ENCODE measurements around the gene POLR3F. TPM values are rescaled to one million over a fixed set of nuclear protein-coding genes. Genes with fewer than 3 reads are reported as not detected.
"Not testable (repeated sequence)": the region's sequence is repeated elsewhere in the genome, so short reads cannot be mapped to it uniquely, and the experiment has no call there.

The POLR3F gene
- total and polyA plus RNA-seq, 4 donors, result 6.5 to 13.3 (median 7.5) TPM

DNA sequence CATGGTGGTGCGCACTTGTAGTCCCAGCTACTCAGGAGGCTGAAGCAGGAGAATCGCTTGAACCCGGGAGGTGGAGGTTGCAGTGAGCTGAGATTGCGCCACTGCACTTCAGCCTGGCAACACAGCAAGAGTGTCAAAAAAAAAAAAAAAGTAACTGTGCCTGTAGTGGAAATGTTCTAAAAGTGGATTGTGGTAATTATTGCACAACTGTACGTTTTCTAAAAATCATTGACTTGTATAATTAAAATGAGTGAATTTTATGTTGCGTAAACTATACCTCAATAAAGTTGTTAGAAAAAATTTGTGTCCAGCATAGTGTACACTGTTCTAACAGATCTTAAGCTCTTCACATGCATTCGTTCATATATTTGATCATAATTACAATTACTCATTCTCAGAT, 46.0 kb downstream of the POLR3F start:
- TF ChIP-seq, protein P1, sequence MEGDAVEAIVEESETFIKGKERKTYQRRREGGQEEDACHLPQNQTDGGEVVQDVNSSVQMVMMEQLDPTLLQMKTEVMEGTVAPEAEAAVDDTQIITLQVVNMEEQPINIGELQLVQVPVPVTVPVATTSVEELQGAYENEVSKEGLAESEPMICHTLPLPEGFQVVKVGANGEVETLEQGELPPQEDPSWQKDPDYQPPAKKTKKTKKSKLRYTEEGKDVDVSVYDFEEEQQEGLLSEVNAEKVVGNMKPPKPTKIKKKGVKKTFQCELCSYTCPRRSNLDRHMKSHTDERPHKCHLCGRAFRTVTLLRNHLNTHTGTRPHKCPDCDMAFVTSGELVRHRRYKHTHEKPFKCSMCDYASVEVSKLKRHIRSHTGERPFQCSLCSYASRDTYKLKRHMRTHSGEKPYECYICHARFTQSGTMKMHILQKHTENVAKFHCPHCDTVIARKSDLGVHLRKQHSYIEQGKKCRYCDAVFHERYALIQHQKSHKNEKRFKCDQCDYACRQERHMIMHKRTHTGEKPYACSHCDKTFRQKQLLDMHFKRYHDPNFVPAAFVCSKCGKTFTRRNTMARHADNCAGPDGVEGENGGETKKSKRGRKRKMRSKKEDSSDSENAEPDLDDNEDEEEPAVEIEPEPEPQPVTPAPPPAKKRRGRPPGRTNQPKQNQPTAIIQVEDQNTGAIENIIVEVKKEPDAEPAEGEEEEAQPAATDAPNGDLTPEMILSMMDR (IDR thresholded peaks at IDR 0.05; ENCODE audit: control extremely low read depth, extremely low read depth), result no peak
- H3K9me3 ChIP-seq (ENCODE audit: control insufficient read depth in 4 of 4, insufficient read depth in 3 of 4, low read length in 3 of 4), result no peaks in the 10 kb centered on the region
- H3K27me3 ChIP-seq (ENCODE audit: control insufficient read depth in 3 of 3, insufficient read depth in 3 of 3, low read length in 2 of 3), result no peaks in the 10 kb centered on the region
- ATAC-seq (ENCODE audit: insufficient read depth, low FRiP score) (no peak), DNase-seq (no peak)
- 54 to 66% methylated on average over 7 of the region's 7 CpGs for WGBS, 2 donors
- H3K27ac ChIP-seq (ENCODE audit: low read depth in 1 of 2, low read length in 1 of 2), result no peak overlapping the region
- peaks cover 0 to 5% (median 3%) of the 10 kb centered on the region in 5 donors for H3K4me1 ChIP-seq (ENCODE audit: control insufficient read depth in 5 of 5, insufficient read depth in 5 of 5, low read length in 5 of 5)
- H3K9ac ChIP-seq (ENCODE audit: insufficient read depth in 1 of 2, low read length in 2 of 2), result no peak overlapping the region
- H3K4me3 ChIP-seq, result no peak overlapping the region
- peaks cover 2 to 15% (median 8%) of the 10 kb centered on the region in 4 donors for H3K36me3 ChIP-seq (ENCODE audit: control insufficient read depth in 4 of 4, insufficient read depth in 4 of 4, low read length in 4 of 4)

DNA sequence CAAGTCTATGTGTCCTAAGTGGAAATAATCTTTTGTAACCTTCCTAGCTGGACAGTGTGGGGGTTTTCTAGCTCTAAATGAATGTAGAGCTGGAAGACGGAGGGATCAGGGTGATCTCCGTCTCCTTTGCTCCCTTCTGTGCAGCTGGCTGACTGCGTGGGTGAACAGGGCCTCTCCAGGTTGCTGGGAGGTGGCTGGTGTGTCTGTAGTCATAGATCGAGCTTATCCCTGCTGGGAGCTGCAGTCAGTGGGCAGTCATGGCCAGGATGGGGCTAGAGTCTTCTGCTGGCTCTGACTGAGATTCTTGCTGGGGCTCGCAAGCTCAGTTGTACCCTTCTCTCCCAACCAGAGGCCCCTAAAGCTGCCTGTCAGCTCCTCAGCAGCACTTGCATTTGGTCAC, 46.9 kb downstream of the POLR3F start:
- ATAC-seq (ENCODE audit: insufficient read depth, low FRiP score) (no peak), DNase-seq (no peak)
- H3K4me1 ChIP-seq (ENCODE audit: control insufficient read depth in 5 of 5, insufficient read depth in 5 of 5, low read length in 5 of 5), result peaks cover 0 to 1% (median 0%) of the 10 kb centered on the region in 5 donors
- TF ChIP-seq, protein P1 (IDR thresholded peaks at IDR 0.05; ENCODE audit: control extremely low read depth, extremely low read depth), result no peak
- 83 to 89% methylated on average over 5 of the region's 5 CpGs for WGBS, 2 donors
- no peaks in the 10 kb centered on the region for H3K9me3 ChIP-seq (ENCODE audit: control insufficient read depth in 4 of 4, insufficient read depth in 3 of 4, low read length in 3 of 4)
- peaks cover 4 to 15% (median 8%) of the 10 kb centered on the region in 4 donors for H3K36me3 ChIP-seq (ENCODE audit: control insufficient read depth in 4 of 4, insufficient read depth in 4 of 4, low read length in 4 of 4)
- H3K27ac ChIP-seq (ENCODE audit: low read depth in 1 of 2, low read length in 1 of 2), result peak overlapping the region in 1 of 2 donors; percentile 1
- no peaks in the 10 kb centered on the region for H3K27me3 ChIP-seq (ENCODE audit: control insufficient read depth in 3 of 3, insufficient read depth in 3 of 3, low read length in 2 of 3)
- no peak overlapping the region for H3K4me3 ChIP-seq
- H3K9ac ChIP-seq (ENCODE audit: insufficient read depth in 1 of 2, low read length in 2 of 2), result no peak overlapping the region

DNA sequence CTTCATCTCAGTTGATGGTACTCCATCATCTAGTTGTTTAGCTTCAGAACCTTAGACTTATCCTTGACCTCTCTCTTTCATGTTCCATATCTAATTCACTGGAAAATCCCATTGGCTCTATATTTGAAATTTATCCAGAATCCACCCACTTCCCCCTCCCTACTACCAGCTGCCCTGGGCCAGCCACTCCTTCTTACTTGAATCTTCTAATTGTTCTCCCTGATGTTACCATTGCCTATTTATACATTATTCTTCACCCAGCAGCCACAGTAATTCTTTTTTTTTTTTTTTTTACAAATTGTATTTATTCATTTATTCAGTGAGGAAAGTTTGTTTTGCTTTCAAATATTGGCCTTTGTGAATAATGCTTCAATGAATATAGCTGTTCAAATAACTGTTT, 48.8 kb downstream of the POLR3F start:
- H3K4me3 ChIP-seq, result no peak overlapping the region
- no peaks in the 10 kb centered on the region for H3K9me3 ChIP-seq (ENCODE audit: control insufficient read depth in 4 of 4, insufficient read depth in 3 of 4, low read length in 3 of 4)
- H3K27me3 ChIP-seq (ENCODE audit: control insufficient read depth in 3 of 3, insufficient read depth in 3 of 3, low read length in 2 of 3), result no peaks in the 10 kb centered on the region
- TF ChIP-seq, protein P1 (IDR thresholded peaks at IDR 0.05; ENCODE audit: control extremely low read depth, extremely low read depth), result no peak
- peaks cover 0 to 1% (median 0%) of the 10 kb centered on the region in 5 donors for H3K4me1 ChIP-seq (ENCODE audit: control insufficient read depth in 5 of 5, insufficient read depth in 5 of 5, low read length in 5 of 5)
- H3K9ac ChIP-seq (ENCODE audit: insufficient read depth in 1 of 2, low read length in 2 of 2), result no peak overlapping the region
- ATAC-seq (ENCODE audit: insufficient read depth, low FRiP score), result no peak
- H3K36me3 ChIP-seq (ENCODE audit: control insufficient read depth in 4 of 4, insufficient read depth in 4 of 4, low read length in 4 of 4), result peaks cover 5 to 15% (median 8%) of the 10 kb centered on the region in 4 donors
- no peak for DNase-seq
- no peak overlapping the region for H3K27ac ChIP-seq (ENCODE audit: low read depth in 1 of 2, low read length in 1 of 2)

DNA sequence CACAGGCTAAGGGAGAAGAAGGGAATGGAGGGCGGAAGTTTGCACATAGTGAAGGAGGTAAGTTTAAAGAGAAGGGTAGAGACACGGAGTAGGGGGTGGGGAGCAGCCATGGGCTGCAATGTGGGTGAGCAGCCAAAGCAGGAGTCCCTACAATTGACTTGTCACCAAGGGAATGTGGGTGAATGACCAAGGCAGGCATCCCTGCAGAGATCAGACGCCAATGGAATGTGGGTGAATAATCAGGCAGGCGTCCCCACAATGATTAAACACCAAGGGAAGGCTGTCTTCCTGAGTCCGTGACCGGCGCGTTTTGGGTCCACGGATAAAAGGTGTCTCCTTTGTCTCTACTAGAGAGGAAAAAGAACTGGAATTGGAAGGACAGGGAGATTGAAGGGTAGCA, 54.9 kb downstream of the POLR3F start:
- DNase-seq; H3K4me3 ChIP-seq; H3K4me1 ChIP-seq (ENCODE audit: control insufficient read depth in 5 of 5, insufficient read depth in 5 of 5, low read length in 5 of 5); H3K27ac ChIP-seq (ENCODE audit: low read depth in 1 of 2, low read length in 1 of 2); H3K9me3 ChIP-seq (ENCODE audit: control insufficient read depth in 4 of 4, insufficient read depth in 3 of 4, low read length in 3 of 4); H3K9ac ChIP-seq (ENCODE audit: insufficient read depth in 1 of 2, low read length in 2 of 2); H3K27me3 ChIP-seq (ENCODE audit: control insufficient read depth in 3 of 3, insufficient read depth in 3 of 3, low read length in 2 of 3); ATAC-seq (ENCODE audit: insufficient read depth, low FRiP score): not testable (repeated sequence)
- 93 to 96% methylated on average over 9 of the region's 9 CpGs for WGBS, 2 donors
- H3K36me3 ChIP-seq (ENCODE audit: control insufficient read depth in 4 of 4, insufficient read depth in 4 of 4, low read length in 4 of 4), result peaks cover 12 to 27% (median 19%) of the 10 kb centered on the region in 4 donors
